GM23248 (cell line): ENCODE measurements around the gene IFNL1.

Experiments
- EZH2 ChIP-seq: fragments of 200-600 bp; sonication (generic); IDR thresholded peaks from 2 replicates; pipeline ENCODE4 v1.6.1; 2018; ENCODE audit warnings: antibody characterized with exemption, mild to moderate bottlenecking; ENCODE audit not compliant: insufficient read depth, poor library complexity, severe bottlenecking
- EZH2phosphoT487 ChIP-seq: fragments of 200-600 bp; sonication (generic); IDR thresholded peaks from 2 replicates; pipeline ENCODE4 v1.6.1; 2018; ENCODE audit warnings: antibody characterized with exemption, moderate library complexity, mild to moderate bottlenecking, low read depth; ENCODE audit not compliant: insufficient read depth

DNA sequence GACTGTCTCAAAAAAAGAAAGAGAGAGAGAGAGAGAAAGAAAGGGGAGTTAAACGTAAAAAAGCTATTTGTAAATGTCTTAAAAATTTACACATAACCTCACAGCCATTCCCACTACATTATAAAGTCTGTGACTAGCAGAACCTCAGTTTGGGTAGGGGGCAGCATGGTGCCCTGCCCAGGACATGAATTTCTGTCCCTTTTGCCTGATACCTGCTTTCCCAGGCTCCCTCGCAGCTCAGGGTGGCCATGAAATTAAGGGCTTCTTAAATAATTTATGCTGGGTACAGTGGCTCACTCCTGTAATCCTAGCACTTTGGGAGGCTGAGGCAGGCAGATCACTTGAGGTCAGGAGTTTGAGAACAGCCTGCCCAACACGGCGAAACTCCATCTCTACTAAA, 4.8 kb downstream of the IFNL1 start:
- TF ChIP-seq EZH2phosphoT487: no peak
- TF ChIP-seq EZH2: no peak
